NCI-H1694 treated with DMSO at 0.1 percent for 48 hours (cell line): Measurements from ENCODE around the gene RPSA.
"Not testable (repeated sequence)": the region's sequence is repeated elsewhere in the genome, so short reads cannot be mapped to it uniquely, and the experiment has no call there.

Experiments used
- DNase-seq: peaks from one replicate; lab custom pipeline; 2025; lab: John Stamatoyannopoulos, UW

RPSA gene

DNA sequence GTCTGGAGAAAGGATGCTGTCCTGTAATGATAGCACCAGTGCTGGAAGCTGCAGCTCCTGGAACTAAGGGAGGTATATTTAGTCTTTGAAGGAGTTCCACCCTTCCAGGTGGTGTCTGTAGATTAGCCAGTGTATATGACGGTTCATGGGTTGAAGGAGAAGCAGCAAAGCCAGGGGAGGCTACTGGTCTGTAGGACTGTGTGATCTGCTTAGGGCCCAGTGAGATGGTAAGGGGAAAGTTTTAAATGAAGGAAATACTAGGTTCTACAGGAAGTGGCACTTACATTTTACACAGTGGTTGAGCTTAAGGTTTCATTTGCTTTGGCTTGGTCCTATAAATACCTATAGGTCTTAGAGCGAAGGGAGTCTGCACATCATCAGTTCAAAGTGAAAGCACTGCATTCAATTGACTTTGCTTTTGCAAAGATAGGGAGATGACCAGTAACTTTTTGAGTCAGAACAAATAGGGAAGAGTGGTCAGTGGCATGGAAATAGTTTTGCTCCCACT is 17.7 kb upstream of the RPSA start:
- DNase-seq = no peak

- no peak for DNase-seq
Observed at GRCh38 chr3:39390181-39390580, 16.3 kb upstream of the RPSA start.

DNA sequence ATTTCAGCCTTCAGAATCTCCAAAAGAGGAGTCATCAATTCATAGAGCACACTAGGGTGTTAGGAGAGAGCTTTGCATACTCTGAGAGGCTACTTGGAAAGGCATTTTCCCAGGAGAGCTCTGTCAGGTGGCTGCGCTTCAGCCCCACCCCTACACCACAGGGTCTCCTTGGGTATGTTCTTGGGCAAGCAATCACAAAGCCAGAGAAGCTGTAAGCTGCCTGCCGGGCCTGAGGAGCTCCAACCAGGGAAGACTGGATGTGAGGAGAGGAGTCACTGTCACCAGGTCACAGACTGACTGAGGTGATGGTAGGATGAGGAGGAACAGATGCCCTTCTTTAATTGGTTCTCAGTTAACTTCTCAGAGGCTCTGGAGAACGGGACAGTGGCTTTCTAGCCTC is 9.8 kb upstream of the RPSA start:
- no peak for DNase-seq

- DNase-seq = no peak
Observed at GRCh38 chr3:39398700-39399099, 7.8 kb upstream of the RPSA start.

DNA sequence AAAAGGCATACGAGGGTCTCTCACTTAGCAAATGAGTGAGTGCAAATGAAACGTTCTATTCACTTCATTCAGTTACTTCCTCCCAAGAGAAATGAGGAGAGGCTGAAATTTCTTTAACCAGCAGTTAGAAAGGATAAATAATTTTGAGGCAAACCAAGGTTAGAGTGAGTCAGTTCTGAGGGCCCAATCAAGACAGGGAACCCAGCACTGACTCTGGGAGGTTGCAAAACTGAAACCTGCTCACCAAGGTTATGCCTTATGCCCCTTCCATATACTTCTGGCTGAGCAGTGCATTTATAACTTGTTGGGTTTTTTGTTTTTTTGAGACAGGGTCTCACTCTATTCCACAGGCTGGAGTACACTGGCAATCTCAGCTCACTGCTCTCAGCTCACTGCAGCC is 4.5 kb upstream of the RPSA start:
- DNase-seq = no peak

- DNase-seq = no peak
Observed at GRCh38 chr3:39404943-39405686, 1.4 kb upstream of the RPSA start.

- DNase-seq = no peak
Observed at GRCh38 chr3:39405687-39406367, 693 bp upstream of the RPSA start.

- no peak for DNase-seq
Observed at GRCh38 chr3:39407259-39407629, 724 bp downstream of the RPSA start.

DNA sequence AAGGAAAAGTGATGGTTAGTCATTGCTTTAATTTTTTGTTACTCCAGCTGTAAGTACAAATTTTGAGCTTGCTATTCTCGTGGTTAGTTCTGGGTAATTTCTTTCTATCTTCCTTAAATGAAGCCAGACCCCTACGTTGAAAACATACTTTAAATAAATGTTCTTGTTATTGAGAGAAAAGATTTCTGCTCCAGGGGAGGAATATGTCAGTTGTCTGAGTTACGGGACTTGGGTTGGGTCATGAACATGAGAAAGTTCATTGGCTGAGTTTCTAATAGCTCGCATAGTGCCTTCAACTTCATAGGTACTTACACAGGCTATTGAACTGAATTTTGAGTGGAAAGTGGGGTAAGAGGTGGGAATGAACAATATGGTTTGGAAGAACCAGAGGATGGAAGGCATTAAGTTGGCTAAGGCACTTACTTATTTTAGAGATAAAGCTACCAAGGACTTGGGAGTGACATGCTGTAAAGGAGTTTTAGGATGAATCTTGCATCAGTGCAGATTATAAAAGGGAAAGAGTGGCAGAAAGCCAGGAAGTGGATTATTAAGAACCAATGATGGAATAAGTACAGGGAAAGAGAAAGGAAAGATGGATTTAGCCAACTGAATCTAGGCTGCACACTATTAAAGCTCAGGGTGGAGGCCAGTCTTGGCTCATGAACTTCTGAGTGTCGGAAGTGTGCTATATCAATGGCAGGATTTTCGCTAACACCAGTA is 1.4 kb downstream of the RPSA start:
- no peak for DNase-seq

- no peak for DNase-seq
Observed at GRCh38 chr3:39408493-39409372, 2.2 kb downstream of the RPSA start.

DNA sequence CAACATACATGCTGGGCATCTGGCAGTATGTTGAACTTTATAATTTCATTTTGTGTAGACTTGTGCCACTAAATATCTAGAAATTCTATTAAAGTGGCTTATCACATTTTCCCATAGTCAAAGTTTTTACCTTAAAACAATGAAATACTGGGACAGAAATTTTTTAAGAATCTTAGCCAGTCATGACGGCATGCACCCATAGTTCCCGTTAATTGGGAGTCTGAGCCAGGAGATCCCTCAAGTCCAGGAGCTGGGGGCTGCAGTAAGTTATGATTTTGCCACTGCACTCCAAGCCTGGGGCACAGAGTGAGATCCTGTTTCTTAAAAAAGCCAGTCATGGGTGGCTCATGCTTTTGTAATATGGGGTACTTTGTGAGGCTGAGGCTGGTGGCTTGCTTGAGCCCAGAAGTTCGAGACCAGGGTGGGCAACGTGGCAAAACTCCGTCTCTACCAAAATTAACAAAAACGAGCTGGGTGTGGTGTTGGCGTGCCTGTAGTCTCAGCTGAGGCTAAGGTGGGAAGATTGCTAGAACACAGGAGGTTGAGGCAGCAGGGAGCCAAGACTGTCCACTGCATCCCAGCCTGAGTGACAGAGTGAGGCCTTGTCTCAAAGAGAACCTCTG is 3.1 kb downstream of the RPSA start:
- no peak for DNase-seq

- DNase-seq = no peak
Observed at GRCh38 chr3:39410893-39411292, 4.4 kb downstream of the RPSA start.

- DNase-seq = no peak
Observed at GRCh38 chr3:39412668-39413260, 6.2 kb downstream of the RPSA start.

DNA sequence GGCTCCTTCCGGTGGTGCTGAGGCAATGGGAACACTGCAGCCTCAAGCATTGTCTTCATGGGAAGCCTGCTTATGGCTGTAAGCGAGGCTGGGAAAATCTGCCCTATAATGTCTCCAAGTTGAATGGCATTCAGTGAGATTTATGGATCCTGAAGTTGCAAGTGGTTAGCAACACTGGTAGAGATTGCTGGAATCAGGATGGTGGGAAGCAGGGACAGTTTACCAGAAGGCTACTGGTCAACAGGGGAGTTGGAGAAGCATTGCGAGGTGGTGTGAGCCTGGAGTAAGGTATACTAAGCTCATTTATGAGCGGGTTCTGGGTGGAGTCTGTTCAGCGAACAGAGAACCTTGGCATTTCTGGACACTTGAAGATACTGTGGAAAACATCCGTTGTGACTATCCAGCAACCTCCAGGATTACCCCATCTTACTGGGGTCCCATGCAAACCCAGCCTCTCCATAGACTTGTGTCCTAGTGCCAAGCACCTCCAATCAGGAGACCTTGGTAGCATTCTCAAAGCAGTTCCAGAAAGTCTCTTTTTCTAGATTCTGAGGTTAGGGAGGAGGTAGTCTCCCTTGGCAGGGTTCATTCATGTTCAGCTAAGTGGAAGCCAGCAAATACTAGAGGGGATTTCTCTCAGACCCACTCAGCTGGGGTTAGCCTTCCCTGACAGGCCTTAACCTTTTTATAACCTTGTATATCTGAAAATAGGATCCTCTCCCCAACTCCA is 7.3 kb downstream of the RPSA start:
- no peak for DNase-seq

- no peak for DNase-seq
Observed at GRCh38 chr3:39414421-39414907, 7.9 kb downstream of the RPSA start.

- DNase-seq = not testable (repeated sequence)
Observed at GRCh38 chr3:39415302-39415701, 8.8 kb downstream of the RPSA start.

DNA sequence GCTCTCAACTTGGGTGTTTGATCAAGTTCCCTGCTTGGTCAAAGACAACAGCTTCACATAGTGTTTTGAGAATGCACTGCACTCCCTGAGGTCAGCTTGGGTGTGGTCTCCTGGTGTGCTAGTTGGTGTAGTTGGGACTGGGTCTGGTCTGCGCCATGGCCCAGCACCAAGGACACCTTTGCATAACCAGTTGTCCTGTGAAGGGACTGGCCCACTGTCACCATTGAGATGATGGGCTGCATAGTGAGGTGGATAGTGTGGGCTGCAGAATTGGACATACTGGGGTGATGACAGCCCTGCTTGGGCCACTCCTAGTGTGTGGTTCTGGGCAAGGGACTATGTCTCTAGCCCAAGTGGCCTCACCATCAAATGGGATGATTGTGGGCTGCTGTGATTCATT is 9.5 kb downstream of the RPSA start:
- DNase-seq = no peak

DNA sequence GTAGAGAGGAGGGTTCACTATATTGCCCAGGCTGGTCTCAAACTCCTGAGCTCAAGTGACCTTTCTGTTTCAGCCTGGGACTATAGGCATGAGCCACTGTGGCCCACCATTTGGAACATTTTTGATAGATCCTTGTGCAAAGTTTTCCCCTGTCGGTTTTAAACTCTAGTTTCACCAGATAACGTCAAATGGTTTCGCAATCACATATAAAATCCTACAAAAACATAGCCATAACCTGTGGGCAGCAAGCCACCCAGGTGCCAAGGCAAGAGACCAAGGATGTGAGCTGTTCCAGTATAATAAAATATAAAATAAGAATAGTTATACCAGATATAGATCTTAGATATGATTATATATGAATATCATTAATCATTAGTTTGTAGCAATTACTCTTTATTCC is 10.5 kb downstream of the RPSA start:
- not testable (repeated sequence) for DNase-seq

- DNase-seq = not testable (repeated sequence)
Observed at GRCh38 chr3:39418556-39419225, 12.2 kb downstream of the RPSA start.
